Measurements from ENCODE around the gene PDE3B. TPM values are rescaled to one million over a fixed set of nuclear protein-coding genes. Genes with fewer than 3 reads are reported as not detected.

Gene PDE3B
- polyA plus RNA-seq, 1 of the 3 experiments (the other 2 are of a cell fraction): 0.26 TPM

- H3K4me2 ChIP-seq: no peak overlapping the region
- H3K4me1 ChIP-seq (ENCODE audit: control insufficient read depth in 1 of 2, insufficient read depth in 2 of 2, low read depth in 1 of 2, low read length in 1 of 2): no peaks in the 10 kb centered on the region
- no peaks in the 10 kb centered on the region for H3K36me3 ChIP-seq (replicated peaks in 1 of 2; ENCODE audit: control insufficient read depth in 1 of 2, insufficient read depth in 2 of 2, low read length in 1 of 2)
- ChIA-PET CTCF (no interaction called here), POLR2A (no interaction called here)
- no peak overlapping the region for H3K9ac ChIP-seq
- no peaks in the 10 kb centered on the region for H4K20me1 ChIP-seq (ENCODE audit: insufficient read depth)
- H3K27ac ChIP-seq (ENCODE audit: low read depth in 2 of 2, low read length in 1 of 2): no peak overlapping the region
- no peaks in the 10 kb centered on the region for H3K9me3 ChIP-seq
- no peaks in the 10 kb centered on the region for H3K9me2 ChIP-seq
- no peaks in the 10 kb centered on the region for H3K27me3 ChIP-seq (ENCODE audit: insufficient read depth)
- H3K4me3 ChIP-seq (ENCODE audit: low read depth in 2 of 2, low read length in 1 of 2): no peak overlapping the region
- no peak for DNase-seq
- no peaks in the 10 kb centered on the region for H3F3A ChIP-seq (replicated peaks; ENCODE audit: insufficient read depth)
- TF ChIP-seq REST (IDR thresholded peaks at IDR 0.05; ENCODE audit: low read depth, low read length): no peak
- no peak for TF ChIP-seq FOXM1 (IDR thresholded peaks at IDR 0.05; ENCODE audit: low read depth)
- no peak for TF ChIP-seq SIN3A (IDR thresholded peaks at IDR 0.05; ENCODE audit: borderline replicate concordance, low read depth, low read length)
- no peak for TF ChIP-seq IRF3 (IDR thresholded peaks at IDR 0.05; ENCODE audit: low read depth, low read length)
- TF ChIP-seq ZBTB33 (IDR thresholded peaks at IDR 0.05; ENCODE audit: borderline replicate concordance, low read depth): no peak
- TF ChIP-seq MXI1 (IDR thresholded peaks at IDR 0.05; ENCODE audit: low read depth, low read length): no peak
- no peak for TF ChIP-seq FOXJ3 (CRISPR knock-in tag; IDR thresholded peaks at IDR 0.05)
- TF ChIP-seq MAX (IDR thresholded peaks at IDR 0.05; ENCODE audit: low read depth): no peak
- TF ChIP-seq CHD2 (IDR thresholded peaks at IDR 0.05; ENCODE audit: low read length, partially characterized antibody): no peak
- TF ChIP-seq MEF2A (IDR thresholded peaks at IDR 0.05; ENCODE audit: borderline replicate concordance, low read depth): no peak
- no peak for TF ChIP-seq RFX5 (IDR thresholded peaks at IDR 0.05; ENCODE audit: low read length)
- TF ChIP-seq SMC3 (IDR thresholded peaks at IDR 0.05; ENCODE audit: low read depth, low read length): no peak
- no peak for TF ChIP-seq YY1 (IDR thresholded peaks at IDR 0.05; ENCODE audit: low read depth)
- TF ChIP-seq FOSL2 (IDR thresholded peaks at IDR 0.05; ENCODE audit: borderline replicate concordance, low read depth): no peak
- TF ChIP-seq TCF12 (IDR thresholded peaks at IDR 0.05): no peak
- no peak for TF ChIP-seq RCOR1 (IDR thresholded peaks at IDR 0.05; ENCODE audit: low read length)
- TF ChIP-seq TEAD4 (IDR thresholded peaks at IDR 0.05; ENCODE audit: borderline replicate concordance, insufficient read depth): no peak
- TF ChIP-seq ELF1 (IDR thresholded peaks at IDR 0.05): no peak
- H3K79me2 ChIP-seq (ENCODE audit: insufficient read depth): no peaks in the 10 kb centered on the region
- H2AFZ ChIP-seq (ENCODE audit: low read depth): no peak overlapping the region
Measured at GRCh38 chr11:14819596-14819995, 176.0 kb downstream of the PDE3B start.

All from SK-N-SH (cell line).